T-helper 1 cell (primary cell): ENCODE measurements around the gene RAD23A.
"Not testable (repeated sequence)": the region's sequence is repeated elsewhere in the genome, so short reads cannot be mapped to it uniquely, and the experiment has no call there.

ENCODE experiments used
- DNase-seq, 5 donors: peaks; one replicate each; pipeline ENCODE4 v3.0.0-alpha.2; 2012 to 2020

Gene RAD23A

DNA sequence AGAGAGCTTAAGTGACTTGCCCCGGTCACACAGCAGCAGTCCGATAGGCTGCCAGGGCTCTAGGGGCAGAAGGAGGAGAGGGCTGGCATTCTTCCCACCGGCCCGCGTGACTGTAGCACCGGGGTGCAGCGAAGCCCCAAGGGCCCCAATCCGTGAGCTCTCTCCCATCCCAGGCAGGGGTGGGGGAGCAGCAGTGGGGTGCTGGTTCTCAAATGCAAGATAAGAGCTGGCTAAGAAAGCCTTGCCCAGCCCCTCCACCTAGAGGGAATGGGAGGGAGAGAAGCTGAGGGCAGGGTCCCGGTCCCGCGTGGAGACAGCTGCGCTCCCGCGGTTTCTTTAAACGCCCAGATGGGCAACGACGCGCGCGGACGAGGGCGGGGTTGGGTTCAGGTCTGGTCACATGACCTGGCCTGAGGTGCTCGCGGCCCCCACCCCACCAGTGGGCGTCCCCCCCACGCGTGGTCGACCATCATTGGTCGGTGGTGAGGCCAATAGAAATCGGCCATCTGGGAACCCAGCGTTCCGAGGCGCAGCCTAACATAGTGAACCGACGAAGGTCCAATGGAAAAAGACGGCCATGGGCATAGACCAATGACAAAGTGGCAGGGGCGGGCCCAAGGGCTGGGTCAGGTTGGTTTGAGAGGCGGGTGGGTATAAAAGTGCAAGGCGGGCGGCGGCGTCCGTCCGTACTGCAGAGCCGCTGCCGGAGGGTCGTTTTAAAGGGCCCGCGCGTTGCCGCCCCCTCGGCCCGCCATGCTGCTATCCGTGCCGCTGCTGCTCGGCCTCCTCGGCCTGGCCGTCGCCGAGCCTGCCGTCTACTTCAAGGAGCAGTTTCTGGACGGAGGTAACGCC, 7.5 kb upstream of the RAD23A start, which contains the start of gene CALR:
Gene CALR, plus strand, starts transcription at position 683 of the 852 bp plus-strand sequence. Its CDS starts 71 bp downstream, at position 754.
- peak; percentile 96 to 100 (median 98) for DNase-seq

DNA sequence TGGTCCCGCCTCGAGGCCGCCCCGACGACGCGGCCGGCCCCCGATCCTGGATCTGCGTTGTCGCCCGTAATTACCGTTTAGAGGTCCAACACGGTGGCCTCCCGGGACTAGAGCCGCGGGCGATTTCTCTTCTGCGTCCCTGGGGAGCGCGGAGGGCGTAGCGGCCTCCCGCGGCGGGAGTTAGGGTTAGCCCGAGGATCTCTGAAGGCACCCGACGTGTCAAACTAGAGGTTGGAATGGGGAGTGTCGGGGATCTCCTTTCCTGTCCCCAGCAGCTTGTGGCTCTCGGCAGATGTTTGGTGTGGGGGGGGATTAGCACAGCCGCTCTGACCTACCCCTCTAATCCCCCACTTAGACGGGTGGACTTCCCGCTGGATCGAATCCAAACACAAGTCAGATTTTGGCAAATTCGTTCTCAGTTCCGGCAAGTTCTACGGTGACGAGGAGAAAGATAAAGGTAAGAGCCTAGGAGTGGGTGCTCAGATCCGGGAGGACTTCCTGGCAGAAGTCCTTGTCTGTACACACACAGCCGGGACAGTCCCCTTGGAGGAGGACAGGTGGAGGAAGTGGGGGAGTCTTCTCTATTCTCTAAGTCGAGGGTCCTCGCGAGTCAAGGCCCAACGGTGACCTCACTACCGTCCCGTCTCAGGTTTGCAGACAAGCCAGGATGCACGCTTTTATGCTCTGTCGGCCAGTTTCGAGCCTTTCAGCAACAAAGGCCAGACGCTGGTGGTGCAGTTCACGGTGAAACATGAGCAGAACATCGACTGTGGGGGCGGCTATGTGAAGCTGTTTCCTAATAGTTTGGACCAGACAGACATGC, 6.7 kb upstream of the RAD23A start:
- DNase-seq: peak in 3 of 5 donors; percentile 25 to 49 (median 31)

DNA sequence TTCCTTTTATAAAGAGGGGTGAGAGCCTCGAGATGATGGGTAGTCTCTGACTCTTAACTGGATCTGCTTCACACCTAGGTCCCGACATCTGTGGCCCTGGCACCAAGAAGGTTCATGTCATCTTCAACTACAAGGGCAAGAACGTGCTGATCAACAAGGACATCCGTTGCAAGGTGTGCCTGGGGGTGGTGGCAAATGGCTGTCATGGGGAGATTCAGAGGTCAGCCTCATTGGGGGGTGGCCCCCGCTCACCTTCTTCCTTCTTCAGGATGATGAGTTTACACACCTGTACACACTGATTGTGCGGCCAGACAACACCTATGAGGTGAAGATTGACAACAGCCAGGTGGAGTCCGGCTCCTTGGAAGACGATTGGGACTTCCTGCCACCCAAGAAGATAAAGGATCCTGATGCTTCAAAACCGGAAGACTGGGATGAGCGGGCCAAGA, 5.7 kb upstream of the RAD23A start:
- DNase-seq: no peak

DNA sequence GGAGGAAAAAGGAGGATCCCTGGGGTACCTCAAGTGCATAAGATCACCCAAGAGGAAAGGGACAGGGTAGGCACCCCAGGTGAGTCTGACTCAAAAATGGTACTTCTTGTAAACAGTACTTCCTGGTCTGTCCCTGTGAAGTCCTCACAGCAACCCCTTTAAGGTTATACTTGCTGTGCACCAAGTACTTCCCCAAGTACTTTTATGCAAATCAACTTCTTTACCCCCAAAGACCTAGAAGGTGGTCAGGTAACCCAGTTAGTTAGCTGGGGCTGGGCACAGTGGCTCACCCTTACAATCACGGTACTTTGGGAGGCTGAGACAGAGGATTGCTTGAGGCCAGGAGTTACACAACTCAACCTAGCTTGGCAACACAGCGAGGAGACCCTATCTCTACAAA, 4.8 kb upstream of the RAD23A start:
- no peak for DNase-seq

DNA sequence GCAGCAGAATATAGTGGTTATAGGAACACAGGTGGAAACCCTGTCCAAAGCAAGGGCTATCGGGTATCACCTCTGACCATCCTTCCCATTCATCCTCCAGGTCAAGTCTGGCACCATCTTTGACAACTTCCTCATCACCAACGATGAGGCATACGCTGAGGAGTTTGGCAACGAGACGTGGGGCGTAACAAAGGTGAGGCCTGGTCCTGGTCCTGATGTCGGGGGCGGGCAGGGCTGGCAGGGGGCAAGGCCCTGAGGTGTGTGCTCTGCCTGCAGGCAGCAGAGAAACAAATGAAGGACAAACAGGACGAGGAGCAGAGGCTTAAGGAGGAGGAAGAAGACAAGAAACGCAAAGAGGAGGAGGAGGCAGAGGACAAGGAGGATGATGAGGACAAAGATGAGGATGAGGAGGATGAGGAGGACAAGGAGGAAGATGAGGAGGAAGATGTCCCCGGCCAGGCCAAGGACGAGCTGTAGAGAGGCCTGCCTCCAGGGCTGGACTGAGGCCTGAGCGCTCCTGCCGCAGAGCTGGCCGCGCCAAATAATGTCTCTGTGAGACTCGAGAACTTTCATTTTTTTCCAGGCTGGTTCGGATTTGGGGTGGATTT, 2.1 kb upstream of the RAD23A start:
- no peak for DNase-seq

DNA sequence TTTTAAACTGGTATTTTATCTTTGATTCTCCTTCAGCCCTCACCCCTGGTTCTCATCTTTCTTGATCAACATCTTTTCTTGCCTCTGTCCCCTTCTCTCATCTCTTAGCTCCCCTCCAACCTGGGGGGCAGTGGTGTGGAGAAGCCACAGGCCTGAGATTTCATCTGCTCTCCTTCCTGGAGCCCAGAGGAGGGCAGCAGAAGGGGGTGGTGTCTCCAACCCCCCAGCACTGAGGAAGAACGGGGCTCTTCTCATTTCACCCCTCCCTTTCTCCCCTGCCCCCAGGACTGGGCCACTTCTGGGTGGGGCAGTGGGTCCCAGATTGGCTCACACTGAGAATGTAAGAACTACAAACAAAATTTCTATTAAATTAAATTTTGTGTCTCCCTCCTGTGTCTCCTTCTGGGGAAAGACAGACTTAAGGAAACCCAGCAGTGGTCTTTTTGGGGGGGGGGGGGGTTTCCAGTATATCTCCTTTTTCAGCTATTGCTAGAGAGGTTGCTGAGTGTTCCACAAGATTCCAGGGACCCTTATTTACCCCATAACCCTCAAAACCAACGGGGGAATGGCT, 1.5 kb upstream of the RAD23A start:
- DNase-seq: no peak

DNA sequence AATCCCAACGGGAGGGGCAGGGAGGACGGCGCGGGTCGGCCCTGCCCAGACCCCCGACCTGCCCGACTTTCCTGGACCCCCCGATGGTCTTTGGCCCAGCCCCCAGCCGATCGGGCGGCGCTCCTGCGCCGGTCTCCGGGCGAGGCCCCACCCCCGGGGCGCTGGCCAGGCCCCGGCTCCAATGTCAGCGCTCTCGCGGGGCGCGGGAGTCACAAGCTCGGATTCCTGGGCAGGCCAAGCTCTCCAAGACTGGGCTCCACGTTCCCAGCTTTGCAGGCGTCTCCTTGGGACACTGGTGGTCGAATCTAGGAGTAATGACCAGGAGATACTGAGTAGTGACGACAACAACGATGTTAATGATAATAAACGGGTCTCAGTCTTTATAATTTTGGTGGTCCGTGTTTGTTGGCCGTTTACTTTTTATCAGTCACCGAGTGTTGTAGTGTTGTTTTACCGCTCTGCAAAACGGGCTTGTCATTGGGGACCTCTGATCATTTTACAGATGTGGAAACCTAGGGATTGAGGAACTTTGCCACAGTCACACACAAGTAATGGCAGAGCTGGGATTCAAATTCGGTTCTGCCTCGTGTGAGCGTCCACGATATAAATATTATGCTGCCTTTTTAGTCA, 545 bp downstream of the RAD23A start:
- DNase-seq: peak in 3 of 5 donors; percentile 25 to 49 (median 45)

DNA sequence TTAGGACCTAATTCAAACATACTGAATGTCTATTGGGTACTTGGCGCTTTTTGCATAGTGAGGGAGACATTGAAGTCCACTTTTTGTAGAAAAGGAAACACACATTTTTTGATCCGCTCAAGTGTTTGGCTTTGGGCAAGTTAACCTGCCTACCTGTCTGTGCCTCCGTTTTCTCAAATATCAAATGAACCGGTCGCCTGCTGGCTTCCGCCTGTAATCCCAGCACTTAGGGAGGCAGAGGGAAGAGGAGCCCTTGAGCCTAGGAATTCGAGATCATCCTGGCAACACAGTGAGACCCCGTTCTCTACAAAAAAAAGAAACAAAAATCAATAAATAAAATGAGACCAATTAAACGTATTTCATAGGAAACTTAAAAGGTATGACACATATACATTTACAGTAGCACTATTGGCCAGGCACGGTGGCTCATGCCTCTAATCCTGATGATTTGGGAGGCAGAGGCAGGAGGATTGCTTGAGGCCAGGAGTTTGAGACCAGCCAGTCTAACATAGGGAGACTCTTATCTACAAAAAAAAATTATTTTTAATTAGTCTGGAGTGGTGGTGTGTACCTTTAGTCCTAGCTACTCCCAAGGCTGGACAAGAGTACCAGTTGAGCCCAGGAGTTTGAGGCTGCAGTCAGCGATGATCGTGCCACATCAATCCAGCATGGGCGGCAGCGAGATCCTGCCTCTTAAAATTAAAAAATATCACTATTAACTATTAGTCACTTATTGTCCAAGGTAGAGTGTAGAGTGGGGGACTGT, 1.3 kb downstream of the RAD23A start:
- DNase-seq: no peak

DNA sequence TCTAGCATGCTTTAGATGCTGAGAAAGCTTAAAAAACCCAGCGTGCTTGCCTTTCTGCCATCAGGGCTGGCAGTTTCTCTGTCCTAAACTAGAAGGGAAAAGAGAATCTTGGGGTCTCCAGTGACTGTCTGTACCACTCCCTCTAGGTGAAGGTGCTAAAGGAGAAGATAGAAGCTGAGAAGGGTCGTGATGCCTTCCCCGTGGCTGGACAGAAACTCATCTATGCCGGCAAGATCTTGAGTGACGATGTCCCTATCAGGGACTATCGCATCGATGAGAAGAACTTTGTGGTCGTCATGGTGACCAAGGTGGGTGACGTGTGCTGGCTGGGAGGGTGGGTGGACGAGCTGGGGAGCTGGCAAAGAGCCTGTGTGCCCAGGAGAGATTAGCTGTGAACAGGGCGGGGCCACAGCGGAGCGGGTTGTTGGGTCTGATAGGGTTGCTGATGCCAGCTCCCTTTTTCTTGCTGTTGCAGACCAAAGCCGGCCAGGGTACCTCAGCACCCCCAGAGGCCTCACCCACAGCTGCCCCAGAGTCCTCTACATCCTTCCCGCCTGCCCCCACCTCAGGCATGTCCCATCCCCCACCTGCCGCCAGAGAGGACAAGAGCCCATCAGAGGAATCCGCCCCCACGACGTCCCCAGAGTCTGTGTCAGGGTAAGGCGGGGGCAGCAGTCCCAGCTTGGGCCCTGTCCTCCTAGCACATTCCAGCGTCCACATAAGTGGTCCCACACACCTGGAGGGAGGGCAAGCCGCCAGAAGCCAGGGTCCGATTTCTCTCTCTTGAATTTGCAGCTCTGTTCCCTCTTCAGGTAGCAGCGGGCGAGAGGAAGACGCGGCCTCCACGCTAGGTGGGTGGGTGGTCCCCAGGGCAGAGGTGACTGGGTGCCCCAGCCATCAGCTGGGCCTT, 2.3 kb downstream of the RAD23A start:
- no peak for DNase-seq

DNA sequence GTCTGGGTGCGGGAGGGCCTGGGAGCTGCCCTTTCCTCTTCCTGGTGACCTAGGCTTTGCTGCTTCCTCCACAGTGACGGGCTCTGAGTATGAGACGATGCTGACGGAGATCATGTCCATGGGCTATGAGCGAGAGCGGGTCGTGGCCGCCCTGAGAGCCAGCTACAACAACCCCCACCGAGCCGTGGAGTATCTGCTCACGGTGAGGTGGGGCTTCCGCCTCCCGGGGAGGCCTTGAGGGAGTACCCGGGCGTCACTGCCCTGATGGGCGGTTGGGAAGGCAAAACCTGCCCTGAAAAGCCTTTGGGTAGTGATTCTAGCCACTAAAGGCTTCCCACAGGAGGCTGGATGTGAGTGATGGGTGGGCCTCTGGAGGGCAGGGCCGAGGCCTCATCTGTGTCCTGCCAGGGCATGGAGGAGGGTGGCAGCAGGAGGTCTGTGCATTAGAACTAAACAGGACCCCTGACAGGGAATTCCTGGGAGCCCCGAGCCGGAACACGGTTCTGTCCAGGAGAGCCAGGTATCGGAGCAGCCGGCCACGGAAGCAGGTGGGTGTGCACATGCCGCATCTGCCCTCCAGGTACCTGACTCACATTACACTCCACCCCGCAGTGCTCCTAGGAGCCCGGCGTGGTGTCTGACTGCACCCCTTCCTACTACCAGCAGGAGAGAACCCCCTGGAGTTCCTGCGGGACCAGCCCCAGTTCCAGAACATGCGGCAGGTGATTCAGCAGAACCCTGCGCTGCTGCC, 3.1 kb downstream of the RAD23A start:
- DNase-seq: no peak

DNA sequence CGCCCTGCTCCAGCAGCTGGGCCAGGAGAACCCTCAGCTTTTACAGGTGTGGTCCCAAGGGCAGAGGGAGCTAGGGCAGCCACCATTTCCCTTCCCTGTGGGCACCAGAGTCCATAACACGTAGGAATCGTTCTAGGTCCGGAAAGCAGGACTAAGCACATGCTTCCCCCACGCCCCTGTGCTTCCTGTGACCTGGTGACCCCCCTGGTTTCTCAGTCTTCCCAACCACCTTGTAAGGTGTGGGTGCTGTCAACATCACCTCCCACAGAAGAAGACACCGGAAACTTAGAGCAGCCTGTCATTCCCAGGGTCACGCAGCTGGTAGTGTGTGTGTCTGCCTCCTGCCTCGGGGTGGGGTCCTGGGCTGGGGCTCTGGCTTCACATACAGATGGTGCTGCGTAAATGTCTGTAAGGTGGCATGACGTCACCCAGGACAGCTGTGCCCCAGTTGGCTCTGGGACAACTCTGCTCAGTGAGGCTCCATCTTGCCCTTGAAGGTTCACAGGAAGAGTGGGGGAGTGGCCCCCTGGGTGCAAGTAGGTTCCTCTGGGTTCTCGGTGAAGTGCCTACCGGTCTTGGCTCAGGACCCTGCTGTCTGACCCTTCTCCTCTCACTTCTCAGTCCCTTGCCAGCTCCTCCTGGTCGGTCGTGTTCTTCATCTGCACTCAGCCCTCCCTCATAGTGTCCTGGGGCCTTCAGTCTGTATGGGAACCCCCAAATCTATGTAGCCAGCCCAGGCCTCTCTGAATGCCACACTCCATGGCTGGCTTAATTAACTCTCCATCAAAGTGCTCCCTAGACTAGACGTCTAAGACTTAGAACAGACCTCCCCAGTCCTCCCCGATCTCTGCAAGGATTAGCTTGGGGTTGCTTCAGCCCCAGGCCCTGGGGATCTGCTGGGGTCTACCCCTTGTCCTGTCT, 4.0 kb downstream of the RAD23A start:
- DNase-seq: no peak

DNA sequence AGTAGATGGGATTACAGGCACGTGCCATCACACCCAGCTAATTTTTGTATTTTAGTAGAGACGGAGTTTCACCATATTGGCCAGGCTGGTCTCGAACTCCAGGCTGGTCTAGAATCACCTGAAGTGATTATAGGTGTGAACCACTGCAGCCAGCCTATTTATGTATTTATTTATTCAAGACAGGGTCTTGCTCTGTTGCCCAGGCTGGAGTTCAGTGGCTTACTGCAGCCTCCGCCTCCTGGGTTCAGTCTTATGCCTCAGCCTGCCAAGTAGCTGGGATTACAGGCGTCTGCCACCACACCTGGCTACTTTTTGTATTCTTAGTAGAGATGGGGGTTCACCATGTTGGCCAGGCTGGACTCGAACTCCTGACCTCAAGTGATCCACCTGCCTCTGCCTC, 6.4 kb downstream of the RAD23A start:
- DNase-seq: not testable (repeated sequence)

DNA sequence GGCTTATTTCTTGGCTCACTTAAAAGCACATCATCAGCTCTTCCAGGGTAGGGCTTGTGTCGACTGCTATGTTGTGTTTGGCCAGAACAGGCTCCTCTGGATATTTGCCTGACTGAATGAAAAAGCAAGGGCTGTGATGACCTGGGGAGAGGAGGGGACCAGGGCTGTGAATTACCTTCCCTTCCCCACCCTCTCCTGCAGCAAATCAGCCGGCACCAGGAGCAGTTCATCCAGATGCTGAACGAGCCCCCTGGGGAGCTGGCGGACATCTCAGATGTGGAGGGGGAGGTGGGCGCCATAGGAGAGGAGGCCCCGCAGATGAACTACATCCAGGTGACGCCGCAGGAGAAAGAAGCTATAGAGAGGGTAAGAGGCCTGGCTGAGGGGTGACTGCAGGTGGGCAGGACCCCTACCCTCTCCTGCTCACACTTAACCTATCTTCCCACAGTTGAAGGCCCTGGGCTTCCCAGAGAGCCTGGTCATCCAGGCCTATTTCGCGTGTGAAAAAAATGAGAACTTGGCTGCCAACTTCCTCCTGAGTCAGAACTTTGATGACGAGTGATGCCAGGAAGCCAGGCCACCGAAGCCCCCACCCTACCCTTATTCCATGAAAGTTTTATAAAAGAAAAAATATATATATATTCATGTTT, 7.0 kb downstream of the RAD23A start:
- no peak for DNase-seq

DNA sequence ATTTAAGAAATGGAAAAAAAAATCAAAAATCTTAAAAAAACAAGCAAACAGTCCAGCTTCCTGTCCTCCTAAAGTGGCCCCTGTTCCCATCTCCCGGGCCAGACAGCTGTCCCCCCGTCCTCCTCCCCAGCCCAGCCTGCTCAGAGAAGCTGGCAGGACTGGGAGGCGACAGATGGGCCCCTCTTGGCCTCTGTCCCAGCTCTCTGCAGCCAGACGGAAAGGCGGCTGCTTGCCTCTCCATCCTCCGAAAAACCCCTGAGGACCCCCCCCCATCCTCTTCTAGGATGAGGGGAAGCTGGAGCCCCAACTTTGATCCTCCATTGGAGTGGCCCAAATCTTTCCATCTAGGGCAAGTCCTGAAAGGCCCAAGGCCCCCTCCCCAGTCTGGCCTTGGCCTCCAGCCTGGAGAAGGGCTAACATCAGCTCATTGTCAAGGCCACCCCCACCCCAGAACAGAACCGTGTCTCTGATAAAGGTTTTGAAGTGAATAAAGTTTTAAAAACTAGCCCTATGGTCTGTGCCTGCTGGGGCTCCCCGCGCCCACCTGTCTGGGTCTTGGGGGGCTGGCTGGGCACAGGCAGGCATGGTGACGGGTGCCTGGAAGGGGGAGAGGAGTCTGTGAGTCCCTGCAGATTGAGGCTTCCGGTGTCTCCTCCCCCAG, 7.6 kb downstream of the RAD23A start:
- DNase-seq: no peak

DNA sequence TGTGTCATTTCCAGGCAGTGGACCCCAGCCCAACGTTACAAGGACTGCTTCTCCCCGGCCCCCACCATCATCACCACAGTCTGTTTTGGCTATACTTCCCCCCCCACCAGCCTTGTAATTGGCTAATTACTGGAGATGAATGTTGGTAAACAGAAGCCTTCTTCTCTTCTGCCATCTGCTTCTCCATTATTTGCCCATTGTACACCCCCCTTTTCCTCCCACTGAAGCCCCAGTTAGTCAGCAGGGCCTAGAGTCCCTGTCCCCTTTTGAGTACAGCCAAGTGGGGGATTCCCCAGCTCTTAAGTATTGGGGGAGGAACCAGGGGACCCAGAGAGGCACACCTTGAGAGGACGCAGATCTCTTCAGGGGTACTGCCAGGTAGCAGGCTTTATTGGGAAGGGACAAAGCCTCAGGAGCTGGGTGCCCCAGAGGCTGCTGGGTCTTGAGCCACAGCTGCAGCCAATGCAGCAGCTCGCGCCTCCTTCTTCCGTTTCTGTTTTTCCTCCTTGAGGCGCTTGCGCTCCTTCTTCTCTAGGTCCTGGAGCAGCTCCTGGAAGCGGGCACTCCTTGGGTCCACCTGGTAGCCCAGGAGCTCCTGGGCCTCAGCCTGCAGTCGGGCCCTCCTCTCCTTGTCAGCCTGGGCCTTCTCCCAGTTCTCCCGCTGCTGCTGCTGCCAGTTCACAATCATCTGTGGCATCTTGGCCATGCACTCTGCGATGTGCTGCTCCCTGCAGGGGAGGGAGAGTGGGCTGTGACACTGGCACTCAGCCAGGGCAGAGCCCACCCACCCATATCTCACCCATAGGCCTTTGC, 8.3 kb downstream of the RAD23A start:
- DNase-seq: no peak

DNA sequence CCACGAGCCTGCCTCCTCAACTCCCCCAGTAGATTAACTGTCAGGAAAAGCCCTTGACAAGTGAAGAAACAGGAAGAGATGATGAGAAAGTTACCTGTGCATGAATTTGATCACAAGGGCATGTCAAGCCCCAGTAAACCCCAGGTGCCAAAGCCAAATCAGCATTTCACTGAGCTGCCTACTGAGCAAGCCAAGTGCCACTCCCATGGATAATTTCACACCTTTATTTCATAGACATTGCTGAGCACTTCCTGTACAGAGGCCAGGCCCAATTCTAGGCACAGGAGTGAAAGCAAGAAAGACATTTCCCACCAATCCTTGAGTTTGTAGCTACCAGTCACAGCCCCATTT, 8.9 kb downstream of the RAD23A start:
- no peak for DNase-seq

DNA sequence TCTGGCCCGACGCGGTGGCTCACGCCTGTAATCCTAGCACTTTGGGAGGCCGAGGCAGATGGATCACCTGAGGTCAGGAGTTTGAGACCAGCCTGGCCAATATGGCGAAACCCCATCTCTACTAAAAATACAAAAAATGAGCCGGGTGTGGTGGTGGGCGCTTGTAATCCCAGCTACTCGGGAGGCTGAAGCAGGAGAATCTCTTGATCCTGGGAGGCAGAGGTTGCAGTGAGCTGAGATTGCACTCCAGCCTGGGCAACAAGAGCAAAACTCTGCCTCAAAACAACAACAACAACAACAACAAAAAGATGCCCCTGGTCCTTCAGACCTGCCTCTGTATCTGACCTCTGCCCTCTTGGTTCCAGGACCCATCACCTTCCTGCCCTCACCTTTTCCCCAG, 9.9 kb downstream of the RAD23A start:
- not testable (repeated sequence) for DNase-seq
